K562 (cell line): Measurements from ENCODE around the gene BMP8B. TPM values are rescaled to one million over a fixed set of nuclear protein-coding genes. Genes with fewer than 3 reads are reported as not detected.

ENCODE experiments used
- ATAC-seq: fragments of 200-7000 bp; cut with Tn5 transposase; 3 replicates; pipeline ENCODE4 v1.9.1; 2020; ENCODE audit warnings: moderate library complexity
- BruUV-seq: library from RNA; stranded (reverse); fragments of 400-500 nt; replicated peaks from 2 replicates; lab custom pipeline; 2021; lab: Mats Ljungman, UMichigan
- CTCF ChIA-PET: fragments of 300-600 bp; formaldehyde crosslinking; extraction: SDS; loops from one replicate; lab custom pipeline; 2021; ENCODE audit warnings: low intra/inter-chr PET ratio; lab: Yijun Ruan, JAX
- POLR2A ChIA-PET: fragments of 300-600, 350-650 bp; sonication (Branson Sonifier 250); formaldehyde crosslinking; extraction: SDS; loops from one replicate; lab custom pipeline; 2021; ENCODE audit warnings: antibody characterized with exemption, inconsistent platforms; lab: Yijun Ruan, JAX
- DNase-seq, 4 experiments: peaks; one replicate each; pipeline versions ENCODE4 v3.0.0 to v3.0.0-alpha.2; 2011 to 2018; ENCODE audit warnings: low spot score in 3 of 4, mixed read lengths in 3 of 4; ENCODE audit errors: extremely low read depth in 1 of 4
- FAIRE-seq: peaks from 2 replicates; lab custom pipeline; 2011; peaks lifted over from hg19 to GRCh38; lab: Jason Lieb, UNC
- H2AFZ ChIP-seq: 2 replicates; pipeline ENCODE4 v1.6.0; 2011; ENCODE audit warnings: low read depth, low read length, control low read depth, inconsistent platforms
- H3K27ac ChIP-seq: fragments of 200-600 bp; 3 replicates; pipeline ENCODE4 v1.8.0; 2011; ENCODE audit warnings: low read depth, mild to moderate bottlenecking, control low read depth, inconsistent platforms, low read length, moderate library complexity, mixed read lengths; ENCODE audit errors: extremely low read depth
- H3K27me3 ChIP-seq, 2 experiments: fragments of 300-600 bp in 1 of 2; 2 replicates in 1 of 2; 3 replicates in 1 of 2; pipeline versions ENCODE4 v1.6.0 to v1.8.0; 2011; ENCODE audit warnings: inconsistent platforms in 2 of 2, low read length in 2 of 2, mild to moderate bottlenecking in 1 of 2, mixed read lengths in 1 of 2, moderate library complexity in 1 of 2; ENCODE audit not compliant: control insufficient read depth in 2 of 2, insufficient read depth in 2 of 2
- H3K36me3 ChIP-seq: fragments of 300-600 bp; 3 replicates; pipeline ENCODE4 v1.8.0; 2011; ENCODE audit warnings: mild to moderate bottlenecking, low read length, inconsistent platforms; ENCODE audit not compliant: control insufficient read depth, insufficient read depth
- H3K4me1 ChIP-seq, 2 experiments: fragments of 200-600 bp in 1 of 2; replicated peaks in 1 of 2; 2 replicates in 1 of 2; 3 replicates in 1 of 2; pipeline versions ENCODE4 v1.5.1 to v1.8.0; 2011; ENCODE audit warnings: inconsistent platforms in 2 of 2, low read length in 2 of 2, mild to moderate bottlenecking in 1 of 2, mixed read lengths in 1 of 2, moderate library complexity in 1 of 2; ENCODE audit not compliant: control insufficient read depth in 2 of 2, insufficient read depth in 2 of 2
- H3K4me2 ChIP-seq: 2 replicates; pipeline ENCODE4 v1.6.1; 2011; ENCODE audit warnings: low read length, control low read depth, inconsistent platforms, mixed read lengths; ENCODE audit not compliant: insufficient read depth
- H3K4me3 ChIP-seq: fragments of 200-600 bp; sonication (generic), shearing (Covaris generic); 2 replicates; pipeline ENCODE4 v1.5.1; 2016; ENCODE audit warnings: control low read depth, inconsistent platforms
- H3K79me2 ChIP-seq: fragments of 200-600 bp; 3 replicates; pipeline ENCODE4 v1.8.0; 2011; ENCODE audit warnings: low read length, inconsistent platforms; ENCODE audit not compliant: control insufficient read depth, insufficient read depth
- H3K9ac ChIP-seq, 2 experiments: 2 replicates each; pipeline versions ENCODE4 v1.6.0 to v1.6.1; 2011; ENCODE audit warnings: low read depth in 2 of 2, low read length in 2 of 2, control low read depth in 1 of 2, inconsistent platforms in 1 of 2, mild to moderate bottlenecking in 1 of 2, mixed read lengths in 1 of 2; ENCODE audit not compliant: insufficient read depth in 1 of 2
- H3K9me1 ChIP-seq: one replicate; pipeline ENCODE4 v1.6.0; 2011; ENCODE audit warnings: inconsistent platforms, mild to moderate bottlenecking, low read length, moderate library complexity; ENCODE audit not compliant: control insufficient read depth, insufficient read depth
- H3K9me3 ChIP-seq: replicated peaks from 2 replicates; pipeline ENCODE4 v1.5.1; 2011; ENCODE audit warnings: low read depth, low read length, inconsistent platforms; ENCODE audit not compliant: control insufficient read depth, insufficient read depth
- H4K20me1 ChIP-seq: replicated peaks from 2 replicates; pipeline ENCODE4 v1.6.1; 2011; ENCODE audit warnings: low read length, inconsistent platforms, mixed read lengths; ENCODE audit not compliant: control insufficient read depth, insufficient read depth
- CCNT2 ChIP-seq: IDR thresholded peaks from 2 replicates; pipeline ENCODE4 v1.6.1; 2011; ENCODE audit warnings: borderline replicate concordance, low read depth, mild to moderate bottlenecking, moderate library complexity, mixed read lengths, low read length; ENCODE audit not compliant: insufficient read length; ENCODE audit errors: extremely low read depth
- MGA ChIP-seq: fragments of 450-650 bp; IDR thresholded peaks from 2 replicates; pipeline ENCODE4 v1.6.1; 2016; ENCODE audit warnings: mild to moderate bottlenecking, moderate library complexity
- SIN3A ChIP-seq, 2 experiments: fragments of 150-350 bp in 1 of 2; IDR thresholded peaks; 2 replicates each; pipeline ENCODE4 v1.6.1; 2011 to 2016; ENCODE audit warnings: borderline replicate concordance in 2 of 2, low read depth in 2 of 2, low read length in 2 of 2, mild to moderate bottlenecking in 2 of 2, moderate library complexity in 2 of 2; ENCODE audit not compliant: control insufficient read depth in 1 of 2
- TAF9B ChIP-seq: fragments of 450-650 bp; IDR thresholded peaks from 2 replicates; pipeline ENCODE4 v1.6.1; 2018; ENCODE audit warnings: mild to moderate bottlenecking; ENCODE audit not compliant: partially characterized antibody
- TARDBP ChIP-seq: fragments of 450-650 bp; IDR thresholded peaks from 2 replicates; pipeline ENCODE4 v1.6.1; 2016
- U2AF2 ChIP-seq: fragments of 200-400 bp; formaldehyde crosslinking; optimal IDR thresholded peaks from 2 replicates; pipeline ENCODE3; 2017; ENCODE audit warnings: low read depth, mild to moderate bottlenecking, low read length
- ZBTB12 ChIP-seq: fragments of 250-450 bp; sonication (Bioruptor Pico); IDR thresholded peaks from 2 replicates; pipeline ENCODE4 v1.4.0; 2020
- ZNF444 ChIP-seq: fragments of 250-450 bp; sonication (Bioruptor Pico); IDR thresholded peaks from 2 replicates; pipeline ENCODE4 v1.4.0; 2020; ENCODE audit warnings: mild to moderate bottlenecking, moderate library complexity
- in situ Hi-C: fragments of 300-500 bp; cut with MboI; formaldehyde crosslinking; loops from 4 replicates; pipeline ENCODE4 v1.15.0; 2018; ENCODE audit warnings: inconsistent platforms, mixed read lengths
- intact Hi-C: fragments of 100-400 bp; cut with micrococcal nuclease; formaldehyde crosslinking; loops from 2 replicates; pipeline ENCODE4 v1.14.2; 2022
- polyA plus RNA-seq, 8 experiments: library from polyadenylated mRNA; depleted of rRNA in 4 of 8; stranded (reverse) in 5 of 8; unstranded in 3 of 8; fragments of >200 nt; fragmentation: Nextera tagmentation in 2 of 8; fragmentation: Illumina TruSeq in 1 of 8; extraction: Ambion mirVana in 2 of 8; extraction: Trizol in 1 of 8; gene quantifications; 2 replicates each; pipeline versions ENCODE4 v1.2.1 to v1.2.3, GENCODE V29; 2011 to 2014; ENCODE audit warnings: inconsistent platforms in 1 of 8, missing spikeins in 1 of 8
- total RNA-seq, 7 experiments: library from RNA; depleted of rRNA in 6 of 7; stranded (reverse); fragments of >200 nt in 6 of 7; fragmentation: Illumina TruSeq in 2 of 7; extraction: Trizol in 2 of 7; gene quantifications; 2 replicates each; pipeline versions ENCODE4 v1.2.1 to v1.2.3, GENCODE V29; 2011 to 2021; ENCODE audit warnings: low replicate concordance in 1 of 7

BMP8B gene
- total and polyA plus RNA-seq, 9 of the 15 experiments (the other 6 are each of a cell fraction or from before 2014, with no cell fraction given) = 0.03 to 0.33 (median 0.14) TPM

- no peak for TF ChIP-seq TAF9B
These were observed 66.2 kb downstream of the BMP8B start (continued) for GRCh38 chr1:39722495-39722894.

- no peak overlapping the region for H2AFZ ChIP-seq
- CTCF ChIA-PET = interaction anchor here (2.7 to 3.1 kb wide), 2 partner anchors 20 to 116 kb away, joined by 22 to 28 read pairs; no protein-coding TSS in a partner anchor
- TF ChIP-seq ZNF444 (CRISPR knock-in tag) = no peak
- TF ChIP-seq ZBTB12 (CRISPR knock-in tag) = no peak
- no peak for TF ChIP-seq U2AF2
- no peak for TF ChIP-seq CCNT2
- TF ChIP-seq SIN3A (IDR thresholded peaks at IDR 0.05; ENCODE audit: borderline replicate concordance in 2 of 2, control insufficient read depth in 1 of 2, low read depth in 2 of 2, low read length in 2 of 2) = no peak
- no peak for TF ChIP-seq MGA
- TF ChIP-seq TARDBP = no peak
These were observed 67.0 kb downstream of the BMP8B start for GRCh38 chr1:39721664-39722063.

More at GRCh38 chr1:39721664-39722063, 67.0 kb downstream of the BMP8B start:
- H3K27ac ChIP-seq = no peak overlapping the region
- FAIRE-seq (no peak), DNase-seq (no peak), ATAC-seq (peak; percentile 54; the same call in 2 of the 3 replicates)
- BruUV-seq = no TSS peak
- no peak overlapping the region for H3K9ac ChIP-seq
- POLR2A ChIA-PET = interaction anchor here (0.9 kb wide), 1 partner anchor 45 kb away, joined by 4 read pairs; no protein-coding TSS in a partner anchor
- H3K79me2 ChIP-seq = no peaks in the 10 kb centered on the region
- no peaks in the 10 kb centered on the region for H4K20me1 ChIP-seq
- no peak overlapping the region for H3K4me3 ChIP-seq
- intact Hi-C loops = loop anchor here (5.0 kb wide), 1 partner anchor 49 kb away; the partner anchor contains the start of gene NT5C1A
- H3K4me2 ChIP-seq = no peak overlapping the region
- no peaks in the 10 kb centered on the region for H3K9me3 ChIP-seq
- in situ Hi-C loops = loop anchor here (5.0 kb wide), 1 partner anchor 124 kb away; no protein-coding TSS in a partner anchor
- no peaks in the 10 kb centered on the region for H3K9me1 ChIP-seq
- H3K36me3 ChIP-seq = no peaks in the 10 kb centered on the region
- H3K4me1 ChIP-seq = no peaks in the 10 kb centered on the region
- peaks cover 4 to 5% of the 10 kb centered on the region in 2 experiments; a peak in 2 of 5 replicates for H3K27me3 ChIP-seq
